ENCODE data around the gene NFIB.

NFIB gene

DNA sequence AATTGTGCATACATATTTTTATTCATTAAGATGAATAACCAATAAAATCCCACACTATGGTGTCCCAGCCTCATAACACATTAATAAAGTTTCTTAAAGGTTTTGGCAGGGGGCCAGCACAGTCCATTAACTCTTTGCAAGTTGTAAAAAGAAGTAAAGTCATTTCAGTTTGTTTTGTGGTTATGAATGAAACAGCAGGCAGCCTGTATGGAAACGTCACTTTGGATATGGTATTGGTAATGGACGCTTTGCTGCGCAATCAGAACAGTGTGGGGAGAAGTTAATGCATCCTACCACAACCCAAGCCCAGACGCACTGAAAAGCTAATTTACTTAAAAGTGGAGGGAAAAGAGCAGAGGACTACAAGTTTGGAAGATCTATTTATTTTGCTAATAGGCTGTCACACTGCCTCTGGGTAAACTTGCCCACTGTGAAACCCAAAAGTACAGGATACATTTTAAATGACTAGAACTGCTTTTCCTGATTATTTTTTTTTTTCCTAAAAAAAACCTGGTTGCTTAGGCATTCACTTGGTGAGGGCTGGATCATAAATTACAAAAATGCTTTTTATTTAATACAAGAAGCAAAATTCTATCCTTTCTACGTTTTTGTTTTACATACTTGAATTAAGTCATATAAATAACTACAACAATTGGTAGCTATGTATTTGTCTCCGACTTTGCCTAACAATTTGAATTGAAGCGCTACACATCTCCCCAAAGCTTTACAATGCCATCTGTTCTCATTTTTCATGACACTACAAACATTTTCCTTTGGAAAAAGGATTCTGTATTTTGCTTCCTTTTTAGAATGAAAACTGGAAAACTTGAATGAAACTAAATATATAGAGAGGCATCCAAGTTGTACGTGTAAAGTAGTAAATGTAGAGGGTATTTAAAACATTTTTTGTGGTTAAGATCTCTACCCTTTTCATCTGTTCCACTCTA is 104.3 kb downstream of the NFIB start:
- DNase-seq (ENCODE audit: insufficient read length, low spot score) (no peak), FAIRE-seq (no peak)
- no peak for TF ChIP-seq TAF1 (IDR thresholded peaks at IDR 0.05; ENCODE audit: low read depth, low read length)
- TF ChIP-seq SPI1 (IDR thresholded peaks at IDR 0.05; ENCODE audit: low read depth, low read length): no peak
- TF ChIP-seq POLR2A (IDR thresholded peaks at IDR 0.05; ENCODE audit: low read depth, low read length): no peak
- TF ChIP-seq POLR2AphosphoS5 (IDR thresholded peaks at IDR 0.05; ENCODE audit: low read depth, low read length): no peak
- TF ChIP-seq PAX5 (IDR thresholded peaks at IDR 0.05; ENCODE audit: insufficient read depth, low read length, severe bottlenecking): no peak
- no peak for TF ChIP-seq POU2F2 (IDR thresholded peaks at IDR 0.05; ENCODE audit: low read depth, low read length)

DNA sequence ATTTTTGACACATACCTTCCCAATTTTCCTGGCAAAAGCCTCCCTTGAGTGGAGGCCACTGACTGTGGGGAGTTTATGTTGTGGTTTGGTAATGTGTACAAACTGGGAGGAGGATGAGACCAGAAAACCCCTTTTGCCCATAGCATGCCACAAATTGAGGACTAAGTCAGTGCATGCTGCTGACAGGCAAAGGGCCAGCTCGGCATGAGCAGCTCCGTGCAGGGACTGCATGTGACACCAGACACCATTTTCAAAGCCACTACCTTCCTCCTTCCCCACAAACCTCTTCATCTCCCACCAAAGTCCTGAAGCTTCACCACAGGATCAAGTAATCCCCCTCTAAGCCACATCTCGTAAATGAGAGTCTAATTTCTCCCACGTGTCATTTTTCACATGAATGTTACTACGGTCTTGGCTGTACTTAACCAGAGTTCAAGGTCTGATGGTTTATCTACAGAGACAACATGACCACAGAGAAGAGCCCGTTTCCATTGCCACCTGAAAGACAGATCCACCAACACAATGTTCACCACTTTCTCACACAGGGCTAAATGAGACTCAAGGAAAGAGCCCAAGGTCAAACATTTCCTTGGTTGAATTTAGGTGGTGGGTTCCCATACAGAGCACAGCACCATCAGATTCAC is 106.5 kb downstream of the NFIB start:
- TF ChIP-seq POU2F2 (IDR thresholded peaks at IDR 0.05; ENCODE audit: low read depth, low read length) (no peak), PAX5 (IDR thresholded peaks at IDR 0.05; ENCODE audit: insufficient read depth, low read length, severe bottlenecking) (no peak), POLR2AphosphoS5 (IDR thresholded peaks at IDR 0.05; ENCODE audit: low read depth, low read length) (no peak), TAF1 (IDR thresholded peaks at IDR 0.05; ENCODE audit: low read depth, low read length) (no peak)
- DNase-seq (ENCODE audit: insufficient read length, low spot score): no peak
- FAIRE-seq: no peak

DNA sequence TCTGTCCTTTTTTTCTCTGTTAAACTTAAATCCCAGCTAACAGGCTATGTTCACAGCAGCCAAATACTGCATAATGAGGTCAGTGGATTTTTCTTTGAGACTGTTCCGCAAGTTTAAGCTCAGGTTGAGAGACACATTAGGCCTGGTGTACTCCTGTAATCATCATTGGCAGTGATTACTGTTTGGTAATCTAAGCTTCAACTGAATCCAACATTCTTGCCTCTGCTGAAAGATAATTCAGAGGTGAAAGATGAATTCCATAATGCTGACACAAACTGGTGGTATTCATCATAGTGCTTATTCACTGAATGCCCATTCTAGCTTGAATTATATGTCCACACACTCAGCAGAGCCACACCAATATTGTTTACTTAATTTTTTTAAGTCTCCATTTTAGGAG is 108.5 kb downstream of the NFIB start:
- FAIRE-seq (no peak), DNase-seq (ENCODE audit: insufficient read length, low spot score) (no peak)
- no peak for TF ChIP-seq PAX5 (IDR thresholded peaks at IDR 0.05; ENCODE audit: insufficient read depth, low read length, severe bottlenecking)
- no peak for TF ChIP-seq POLR2A (IDR thresholded peaks at IDR 0.05; ENCODE audit: low read depth, low read length)
- no peak for TF ChIP-seq POLR2AphosphoS5 (IDR thresholded peaks at IDR 0.05; ENCODE audit: low read depth, low read length)

DNA sequence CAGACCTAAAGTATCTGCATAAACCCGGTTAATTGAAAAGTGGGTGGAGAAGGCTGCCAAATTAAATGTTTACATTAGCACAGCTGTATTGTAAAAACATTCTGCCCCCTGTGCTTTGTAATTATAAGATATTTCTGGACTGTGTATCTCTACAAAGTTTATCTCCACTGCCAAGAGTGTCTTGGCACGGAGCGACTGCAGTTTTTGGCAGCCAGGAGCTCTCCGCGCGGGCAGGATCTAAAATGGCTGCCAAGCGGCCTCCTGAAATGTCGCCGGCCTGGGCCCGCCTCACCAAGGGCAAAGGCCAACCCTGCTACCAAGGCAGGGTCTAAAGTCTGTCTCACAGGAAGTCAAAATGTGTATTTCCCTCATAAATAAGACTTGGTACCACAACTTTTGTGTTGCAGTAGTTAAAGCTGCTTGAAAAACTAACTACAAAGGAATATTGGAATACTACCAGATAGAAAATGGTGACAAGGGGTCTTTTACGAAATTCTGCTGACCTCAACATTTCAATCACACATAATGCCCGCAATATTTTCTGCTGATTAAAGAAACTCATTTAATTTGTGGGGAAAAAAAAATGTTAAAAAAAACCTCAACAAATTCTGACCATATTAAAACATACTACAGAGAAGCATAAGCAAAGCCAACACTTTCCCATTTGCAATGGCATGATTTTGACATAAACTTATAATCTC is 110.4 kb downstream of the NFIB start:
- TF ChIP-seq POU2F2 (IDR thresholded peaks at IDR 0.05; ENCODE audit: low read depth, low read length): no peak
- no peak for TF ChIP-seq POLR2AphosphoS5 (IDR thresholded peaks at IDR 0.05; ENCODE audit: low read depth, low read length)
- TF ChIP-seq PAX5 (IDR thresholded peaks at IDR 0.05; ENCODE audit: insufficient read depth, low read length, severe bottlenecking): no peak
- DNase-seq (ENCODE audit: insufficient read length, low spot score): no peak
- no peak for FAIRE-seq

DNA sequence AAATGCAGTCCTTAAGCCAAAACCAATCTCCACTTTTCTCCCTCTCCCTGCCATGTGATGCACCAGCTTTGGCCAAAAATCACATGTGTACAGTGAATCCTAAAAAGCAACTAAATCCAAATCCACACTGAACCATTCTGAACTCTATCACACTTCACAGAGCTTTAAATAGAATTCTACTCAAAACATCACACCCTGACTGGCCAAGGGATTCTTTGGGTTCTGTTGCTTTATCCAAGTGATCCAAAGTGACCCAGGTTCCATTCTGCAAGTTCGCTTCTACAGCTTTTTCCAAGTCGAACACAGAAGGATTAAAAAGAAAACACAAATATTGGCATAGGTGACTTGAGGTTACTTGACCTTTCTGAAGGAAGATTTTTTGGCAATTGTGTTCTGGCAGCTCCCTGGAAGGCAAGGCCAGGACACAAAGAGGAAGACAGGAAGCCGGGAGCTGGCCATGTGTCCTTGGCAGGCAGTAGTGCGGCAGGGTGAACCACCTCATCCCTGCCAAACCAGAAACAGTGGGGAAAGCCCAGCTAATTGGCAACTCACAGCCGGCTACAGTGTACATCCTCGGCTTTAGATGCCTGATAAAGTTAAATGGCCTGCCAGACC is 115.0 kb downstream of the NFIB start:
- no peak for DNase-seq (ENCODE audit: insufficient read length, low spot score)
- no peak for TF ChIP-seq POLR2A (IDR thresholded peaks at IDR 0.05; ENCODE audit: low read depth, low read length)
- TF ChIP-seq PAX5 (IDR thresholded peaks at IDR 0.05; ENCODE audit: insufficient read depth, low read length, severe bottlenecking): no peak
- TF ChIP-seq POLR2AphosphoS5 (IDR thresholded peaks at IDR 0.05; ENCODE audit: low read depth, low read length): no peak
- TF ChIP-seq SPI1 (IDR thresholded peaks at IDR 0.05; ENCODE audit: low read depth, low read length): no peak
- TF ChIP-seq TAF1 (IDR thresholded peaks at IDR 0.05; ENCODE audit: low read depth, low read length): no peak
- TF ChIP-seq POU2F2 (IDR thresholded peaks at IDR 0.05; ENCODE audit: low read depth, low read length): no peak
- no peak for FAIRE-seq

DNA sequence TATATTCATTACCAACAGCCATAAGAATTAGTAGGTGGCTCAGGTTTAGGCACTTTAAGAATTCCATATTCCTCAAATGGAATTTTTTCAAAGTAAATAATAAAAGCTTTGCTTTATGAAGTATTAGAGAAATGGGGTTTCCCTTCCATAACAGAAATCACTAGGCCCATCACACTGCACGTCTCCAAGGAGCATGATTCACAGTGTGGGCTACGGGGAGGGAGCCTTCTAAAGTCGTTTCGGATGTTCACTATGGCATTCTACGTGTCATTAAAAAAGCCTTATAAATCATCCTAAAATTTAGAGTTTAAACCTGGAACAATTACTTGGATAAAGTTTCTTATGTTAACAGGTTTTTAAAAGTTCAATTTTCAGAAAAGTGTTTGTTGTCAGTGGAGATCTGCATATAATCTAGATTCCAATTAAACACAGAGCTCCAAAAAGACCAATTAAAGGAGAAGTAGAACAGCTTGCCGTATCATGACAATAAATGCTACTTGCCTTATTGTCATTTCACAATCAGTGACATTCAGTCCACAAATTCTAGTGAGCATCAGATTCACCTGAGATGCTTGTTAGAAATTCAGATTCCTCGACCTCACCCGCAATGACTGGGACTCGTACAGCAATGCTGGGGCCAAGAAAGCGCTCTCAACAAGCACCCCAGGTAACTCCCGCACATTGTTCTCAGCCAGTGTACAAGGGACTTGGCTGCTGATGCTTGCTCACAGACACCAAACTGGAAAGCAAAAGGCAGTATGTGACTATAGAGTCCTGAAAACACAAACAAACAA is 115.7 kb downstream of the NFIB start:
- FAIRE-seq (no peak), DNase-seq (ENCODE audit: insufficient read length, low spot score) (no peak)
- TF ChIP-seq SPI1 (IDR thresholded peaks at IDR 0.05; ENCODE audit: low read depth, low read length): no peak
- TF ChIP-seq POU2F2 (IDR thresholded peaks at IDR 0.05; ENCODE audit: low read depth, low read length): no peak
- no peak for TF ChIP-seq TAF1 (IDR thresholded peaks at IDR 0.05; ENCODE audit: low read depth, low read length)
- TF ChIP-seq PAX5 (IDR thresholded peaks at IDR 0.05; ENCODE audit: insufficient read depth, low read length, severe bottlenecking): no peak
- TF ChIP-seq POLR2A (IDR thresholded peaks at IDR 0.05; ENCODE audit: low read depth, low read length): no peak
- no peak for TF ChIP-seq POLR2AphosphoS5 (IDR thresholded peaks at IDR 0.05; ENCODE audit: low read depth, low read length)

DNA sequence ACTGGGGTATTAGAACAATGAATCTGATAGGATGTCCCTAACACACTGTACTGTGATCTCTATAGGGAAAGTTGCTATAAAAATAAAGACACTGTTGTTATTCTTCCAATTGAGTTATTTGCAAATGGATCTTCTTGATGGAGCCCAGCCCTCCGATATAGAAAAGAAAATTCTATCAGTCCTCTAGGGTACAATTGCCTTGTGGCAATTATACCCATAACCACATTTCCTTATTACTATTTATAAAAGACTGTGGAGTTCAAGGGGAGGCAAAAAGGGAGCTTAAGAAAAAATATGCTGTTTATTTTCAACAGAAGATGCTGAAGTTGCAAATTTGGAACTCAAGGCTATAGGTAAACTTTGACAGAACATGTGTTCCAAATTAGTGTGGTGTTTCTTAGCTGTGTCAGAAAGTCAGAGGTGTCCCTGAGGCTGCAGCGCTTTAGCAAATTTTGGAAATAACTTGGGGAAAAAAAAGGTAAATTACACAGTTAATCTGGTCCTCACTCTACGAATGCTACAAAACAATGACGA is 116.5 kb downstream of the NFIB start:
- TF ChIP-seq PAX5 (IDR thresholded peaks at IDR 0.05; ENCODE audit: insufficient read depth, low read length, severe bottlenecking): no peak
- TF ChIP-seq TAF1 (IDR thresholded peaks at IDR 0.05; ENCODE audit: low read depth, low read length): no peak
- TF ChIP-seq SPI1 (IDR thresholded peaks at IDR 0.05; ENCODE audit: low read depth, low read length): no peak
- TF ChIP-seq POLR2A (IDR thresholded peaks at IDR 0.05; ENCODE audit: low read depth, low read length): no peak
- TF ChIP-seq POLR2AphosphoS5 (IDR thresholded peaks at IDR 0.05; ENCODE audit: low read depth, low read length): no peak
- no peak for DNase-seq (ENCODE audit: insufficient read length, low spot score)
- FAIRE-seq: no peak

DNA sequence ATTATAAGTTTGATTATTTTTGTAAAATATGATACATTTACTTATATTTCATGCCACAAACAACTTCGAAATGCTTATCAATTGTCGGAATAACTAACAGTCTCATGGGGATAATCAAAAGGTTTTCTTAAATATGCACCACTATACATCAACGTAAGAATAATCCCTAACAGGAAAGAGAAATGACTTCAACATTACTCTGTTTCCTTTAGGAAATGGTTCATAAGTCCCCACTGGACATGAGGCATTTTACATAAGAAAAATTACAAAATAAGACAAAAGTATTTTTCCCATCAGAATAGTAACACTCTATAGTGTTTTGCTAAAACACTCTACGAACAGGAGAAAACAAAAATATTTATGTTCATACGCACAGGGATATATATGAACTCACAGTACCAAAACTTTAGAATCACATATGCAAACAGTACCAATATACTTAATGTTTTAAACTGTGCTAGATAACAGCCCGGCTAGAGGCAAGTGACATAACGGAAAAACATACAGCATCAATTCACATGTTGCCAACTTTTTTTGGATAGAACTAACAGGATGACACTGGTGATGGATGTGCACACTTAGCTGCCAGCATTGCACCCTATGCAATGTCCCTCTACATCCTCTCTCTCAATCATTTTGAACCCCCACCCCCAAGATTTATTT is 120.5 kb downstream of the NFIB start:
- TF ChIP-seq POLR2AphosphoS5 (IDR thresholded peaks at IDR 0.05; ENCODE audit: low read depth, low read length): no peak
- no peak for FAIRE-seq
- DNase-seq (ENCODE audit: insufficient read length, low spot score): no peak
